Measurements from ENCODE around the gene EDA.
"Not testable (repeated sequence)": the region's sequence is repeated elsewhere in the genome, so short reads cannot be mapped to it uniquely, and the experiment has no call there.

The EDA gene

DNA sequence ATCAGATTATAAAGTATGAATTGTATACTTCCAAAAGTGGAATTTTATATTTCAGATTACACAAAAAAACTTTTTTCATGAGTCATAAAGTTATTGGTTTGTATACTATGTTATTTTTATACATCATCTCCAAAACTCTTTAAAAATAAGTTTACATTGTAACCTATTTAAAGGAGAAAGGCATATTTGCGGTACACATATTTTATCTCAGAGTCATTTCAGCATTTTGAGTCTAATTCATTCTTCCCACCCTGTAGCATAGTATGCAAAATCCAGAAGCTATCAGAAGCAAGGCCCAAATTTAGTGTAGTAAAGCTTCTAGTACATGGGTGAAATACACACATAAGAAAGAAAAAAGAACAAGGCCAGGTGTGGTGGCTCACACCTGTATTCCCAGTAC lies 353.5 kb downstream of the EDA start:
- DNase-seq (ENCODE audit: low read depth), result no peak
- H3K4me3 ChIP-seq (replicated peaks; ENCODE audit: low read depth, low read length), result no peak overlapping the region
- TF ChIP-seq, protein P1, sequence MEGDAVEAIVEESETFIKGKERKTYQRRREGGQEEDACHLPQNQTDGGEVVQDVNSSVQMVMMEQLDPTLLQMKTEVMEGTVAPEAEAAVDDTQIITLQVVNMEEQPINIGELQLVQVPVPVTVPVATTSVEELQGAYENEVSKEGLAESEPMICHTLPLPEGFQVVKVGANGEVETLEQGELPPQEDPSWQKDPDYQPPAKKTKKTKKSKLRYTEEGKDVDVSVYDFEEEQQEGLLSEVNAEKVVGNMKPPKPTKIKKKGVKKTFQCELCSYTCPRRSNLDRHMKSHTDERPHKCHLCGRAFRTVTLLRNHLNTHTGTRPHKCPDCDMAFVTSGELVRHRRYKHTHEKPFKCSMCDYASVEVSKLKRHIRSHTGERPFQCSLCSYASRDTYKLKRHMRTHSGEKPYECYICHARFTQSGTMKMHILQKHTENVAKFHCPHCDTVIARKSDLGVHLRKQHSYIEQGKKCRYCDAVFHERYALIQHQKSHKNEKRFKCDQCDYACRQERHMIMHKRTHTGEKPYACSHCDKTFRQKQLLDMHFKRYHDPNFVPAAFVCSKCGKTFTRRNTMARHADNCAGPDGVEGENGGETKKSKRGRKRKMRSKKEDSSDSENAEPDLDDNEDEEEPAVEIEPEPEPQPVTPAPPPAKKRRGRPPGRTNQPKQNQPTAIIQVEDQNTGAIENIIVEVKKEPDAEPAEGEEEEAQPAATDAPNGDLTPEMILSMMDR (IDR thresholded peaks at IDR 0.05; ENCODE audit: low read length, missing control alignments), result no peak

- TF ChIP-seq, protein P1 (IDR thresholded peaks at IDR 0.05; ENCODE audit: low read length, missing control alignments), result no peak
- no peak overlapping the region for H3K4me3 ChIP-seq (replicated peaks; ENCODE audit: low read depth, low read length)
- peak; percentile 30 for DNase-seq (ENCODE audit: low read depth)
These were observed 371.8 kb downstream of the EDA start for GRCh38 chrX:69987691-69988090.

DNA sequence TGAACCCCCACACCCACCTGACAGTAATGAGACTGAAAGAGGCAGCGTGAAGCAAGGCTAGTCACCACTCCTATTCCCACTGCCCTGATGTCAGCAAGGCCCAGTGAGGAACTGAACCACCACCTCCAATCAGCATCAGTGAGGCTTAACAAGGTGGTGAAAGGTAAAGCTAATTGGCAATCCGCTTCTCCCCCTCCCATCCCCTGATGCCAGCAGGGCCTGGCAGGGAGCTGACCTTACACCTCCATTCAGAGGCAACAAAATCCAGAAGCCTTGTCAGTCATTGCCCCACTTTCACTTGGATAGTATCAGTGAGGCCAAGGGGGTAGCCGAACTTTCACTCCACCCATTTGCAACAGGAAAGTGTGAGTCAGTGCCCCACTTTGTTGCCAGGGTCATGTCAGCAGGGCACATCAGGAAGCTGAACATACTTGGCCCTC lies 373.1 kb downstream of the EDA start:
- peak; percentile 73 for DNase-seq (ENCODE audit: low read depth)
- TF ChIP-seq, protein P1 (IDR thresholded peaks at IDR 0.05; ENCODE audit: low read length, missing control alignments), result no peak
- no peak overlapping the region for H3K4me3 ChIP-seq (replicated peaks; ENCODE audit: low read depth, low read length)

DNA sequence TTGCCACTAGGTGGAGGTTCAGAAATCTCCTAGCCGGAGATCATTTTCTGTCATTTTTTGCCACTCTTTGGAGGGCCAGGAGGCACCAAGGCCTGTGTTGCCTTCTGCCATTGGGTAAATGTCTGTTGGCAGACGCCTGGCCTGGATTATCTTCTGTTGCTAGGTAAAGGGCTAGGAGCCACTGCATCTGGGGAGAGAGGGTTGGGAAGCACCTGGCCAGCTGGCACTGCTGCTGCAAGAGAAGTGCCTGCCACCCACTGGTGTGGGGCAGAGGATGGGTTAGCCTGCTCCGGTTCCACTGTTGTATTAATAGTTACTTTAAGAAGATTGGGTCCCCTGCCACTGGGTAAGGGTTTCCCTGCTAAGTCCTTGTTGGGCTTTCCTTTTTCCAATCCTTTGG lies 375.8 kb downstream of the EDA start:
- DNase-seq (ENCODE audit: low read depth), result no peak
- TF ChIP-seq, protein P1 (IDR thresholded peaks at IDR 0.05; ENCODE audit: low read length, missing control alignments), result no peak

DNA sequence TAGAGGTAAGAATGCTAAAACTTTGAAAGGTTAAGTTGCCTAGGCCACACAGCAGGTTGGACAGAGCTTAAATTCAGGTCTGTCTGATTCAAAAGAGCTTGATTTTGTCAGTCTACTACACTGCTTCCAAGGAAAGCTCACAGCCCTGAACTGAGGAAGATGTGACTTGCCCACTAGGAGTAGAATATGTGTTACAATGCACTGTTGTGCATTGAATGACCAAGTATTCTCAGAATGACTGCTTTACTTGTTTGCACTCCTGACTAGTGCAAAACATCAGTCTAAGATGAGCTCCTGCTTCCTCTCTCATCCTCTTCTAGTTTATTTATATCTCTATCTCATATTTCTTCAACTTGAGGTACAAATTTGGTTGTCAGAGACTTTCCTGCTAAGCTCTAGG lies 377.6 kb downstream of the EDA start:
- H3K4me3 ChIP-seq (replicated peaks; ENCODE audit: low read depth, low read length), result no peak overlapping the region
- no peak for DNase-seq (ENCODE audit: low read depth)
- TF ChIP-seq, protein P1 (IDR thresholded peaks at IDR 0.05; ENCODE audit: low read length, missing control alignments), result no peak

More for the DNA sequence above, 375.8 kb downstream of the EDA start:
- H3K4me3 ChIP-seq (replicated peaks; ENCODE audit: low read depth, low read length), result no peak overlapping the region

- TF ChIP-seq, protein P1 (IDR thresholded peaks at IDR 0.05; ENCODE audit: low read length, missing control alignments), result no peak
- DNase-seq (ENCODE audit: low read depth), result peak; percentile 9
- no peak overlapping the region for H3K4me3 ChIP-seq (replicated peaks; ENCODE audit: low read depth, low read length)
These were observed 379.6 kb downstream of the EDA start for GRCh38 chrX:69995362-69996112.

DNA sequence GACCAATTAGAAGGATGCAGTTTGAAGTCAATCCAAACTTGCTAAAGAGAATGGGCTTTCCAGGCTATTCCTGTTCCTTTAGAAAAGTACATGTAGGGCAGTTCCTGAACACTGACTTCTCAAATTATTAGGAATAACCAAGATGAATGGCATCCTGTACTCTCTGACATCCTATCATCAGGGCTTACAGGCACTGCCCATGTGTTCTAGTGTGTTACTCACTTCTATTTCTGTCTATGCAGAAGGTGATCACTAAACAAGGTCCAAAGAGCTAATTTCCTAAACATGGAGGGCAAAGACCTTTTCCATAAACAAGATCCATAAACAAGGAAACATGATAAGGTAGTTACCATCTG lies 380.2 kb downstream of the EDA start:
- no peak overlapping the region for H3K4me3 ChIP-seq (replicated peaks; ENCODE audit: low read depth, low read length)
- TF ChIP-seq, protein P1 (IDR thresholded peaks at IDR 0.05; ENCODE audit: low read length, missing control alignments), result no peak
- DNase-seq (ENCODE audit: low read depth), result no peak

DNA sequence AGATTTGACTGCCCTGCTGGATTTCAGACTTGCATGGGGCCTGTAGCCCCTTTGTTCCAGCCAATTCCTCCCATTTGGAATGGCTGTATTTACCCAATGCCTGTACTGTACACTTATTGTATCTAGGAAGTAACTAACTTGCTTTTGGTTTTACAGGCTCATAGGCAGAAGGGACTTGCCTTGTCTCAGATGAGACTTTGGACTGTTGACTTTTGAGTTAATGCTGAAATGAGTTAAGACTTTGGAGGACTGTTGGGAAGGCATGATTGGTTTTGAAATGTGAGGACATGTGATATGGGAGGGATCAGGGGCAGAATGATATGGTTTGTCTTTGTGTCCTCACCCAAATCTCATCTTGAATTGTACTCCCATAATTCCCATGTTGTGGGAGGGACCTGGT lies 382.4 kb downstream of the EDA start:
- not testable (repeated sequence) for DNase-seq (ENCODE audit: low read depth); H3K4me3 ChIP-seq (replicated peaks; ENCODE audit: low read depth, low read length)

Measured in fibroblast of pulmonary artery (primary cell).